K562 (cell line): ENCODE data around the gene SLC16A13. TPM values are rescaled to one million over a fixed set of nuclear protein-coding genes. Genes with fewer than 3 reads are reported as not detected.
A peak's percentile ranks its signal among the peaks of the same experiment; 100 is the strongest.

ENCODE experiments used
- CREB1 ChIP-seq, 2 experiments: sonication (generic) in 1 of 2; formaldehyde crosslinking in 1 of 2; IDR thresholded peaks; 2 replicates each; pipeline versions ENCODE4 v1.6.1 to v1.8.0; 2012 to 2022; ENCODE audit warnings: inconsistent platforms in 1 of 2, mild to moderate bottlenecking in 1 of 2, missing genetic modification reagents in 1 of 2, moderate library complexity in 1 of 2
- EP400 ChIP-seq: fragments of 450-650 bp; IDR thresholded peaks from 2 replicates; pipeline ENCODE4 v1.6.1; 2017; ENCODE audit warnings: antibody characterized with exemption, mild to moderate bottlenecking, moderate library complexity
- ETV6 ChIP-seq, 3 experiments: fragments of 150-350 bp in 1 of 3; sonication (generic) in 1 of 3; formaldehyde crosslinking in 1 of 3; IDR thresholded peaks; 2 replicates each; pipeline versions ENCODE4 v1.6.1 to v1.8.0; 2014 to 2022; ENCODE audit warnings: borderline replicate concordance in 2 of 3, low read depth in 2 of 3, antibody characterized with exemption in 1 of 3, low read length in 1 of 3, mild to moderate bottlenecking in 1 of 3, missing genetic modification reagents in 1 of 3
- FOXJ2 ChIP-seq: fragments of 200-800 bp; sonication (Bioruptor generic); IDR thresholded peaks from 2 replicates; pipeline ENCODE4 v1.6.1; 2016; ENCODE audit warnings: missing genetic modification characterization, missing compliant biosample characterization
- HCFC1 ChIP-seq: IDR thresholded peaks from 2 replicates; pipeline ENCODE4 v1.6.1; 2012; ENCODE audit warnings: low read depth, low read length, improper control_type of control experiment
- JUND ChIP-seq, 2 experiments: IDR thresholded peaks; 2 replicates in 1 of 2; 3 replicates in 1 of 2; pipeline ENCODE4 v1.6.1; 2011; ENCODE audit warnings: borderline replicate concordance in 2 of 2, low read depth in 2 of 2, low read length in 2 of 2, improper control_type of control experiment in 1 of 2, missing biosample characterization in 1 of 2, missing genetic modification characterization in 1 of 2, missing genetic modification reagents in 1 of 2
- MTA2 ChIP-seq: fragments of 450-650 bp; IDR thresholded peaks from 2 replicates; pipeline ENCODE4 v1.6.1; 2016; ENCODE audit warnings: low read depth
- NFXL1 ChIP-seq: fragments of 450-650 bp; formaldehyde crosslinking; IDR thresholded peaks from 2 replicates; pipeline ENCODE4 v1.4.0; 2021; ENCODE audit warnings: mild to moderate bottlenecking
- NR1H2 ChIP-seq: sonication (generic); formaldehyde crosslinking; IDR thresholded peaks from 2 replicates; pipeline ENCODE4 v1.4.0; 2020; ENCODE audit warnings: mild to moderate bottlenecking, missing genetic modification reagents
- NR2C1 ChIP-seq, 2 experiments: fragments of 450-650 bp; IDR thresholded peaks; 2 replicates each; pipeline ENCODE4 v1.6.1; 2017; ENCODE audit warnings: mild to moderate bottlenecking in 2 of 2, antibody characterized with exemption in 1 of 2, inconsistent platforms in 1 of 2, missing compliant biosample characterization in 1 of 2, missing genetic modification characterization in 1 of 2
- POLR2AphosphoS2 ChIP-seq: IDR thresholded peaks from 2 replicates; pipeline ENCODE4 v1.6.1; 2012; ENCODE audit warnings: low read length, improper control_type of control experiment
- POLR3G ChIP-seq: IDR thresholded peaks from 2 replicates; pipeline ENCODE4 v1.6.1; 2011; ENCODE audit not compliant: insufficient read length, insufficient replicate concordance; ENCODE audit errors: extremely low read depth
- RFX7 ChIP-seq: fragments of 250-450 bp; sonication (Bioruptor Pico); IDR thresholded peaks from 2 replicates; pipeline ENCODE4 v1.5.1; 2021; ENCODE audit warnings: mild to moderate bottlenecking
- SRSF3 ChIP-seq: fragments of 200-400 bp; formaldehyde crosslinking; IDR thresholded peaks from 2 replicates; pipeline ENCODE4 v1.6.1; 2016; ENCODE audit warnings: mild to moderate bottlenecking, low read length, moderate library complexity; ENCODE audit not compliant: insufficient read depth
- SUPT5H ChIP-seq: fragments of 450-650 bp; IDR thresholded peaks from 2 replicates; pipeline ENCODE4 v1.6.1; 2016
- U2AF1 ChIP-seq: fragments of 200-400 bp; formaldehyde crosslinking; optimal IDR thresholded peaks from 2 replicates; pipeline ENCODE3; 2017; ENCODE audit warnings: mild to moderate bottlenecking, low read depth, low read length, moderate library complexity
- ZBTB7A ChIP-seq: IDR thresholded peaks from 2 replicates; pipeline ENCODE4 v1.6.1; 2011; ENCODE audit warnings: low read depth, mild to moderate bottlenecking, low read length, moderate library complexity, borderline replicate concordance; ENCODE audit not compliant: control insufficient read depth
- polyA plus RNA-seq, 8 experiments: library from polyadenylated mRNA; depleted of rRNA in 4 of 8; stranded (reverse) in 5 of 8; unstranded in 3 of 8; fragments of >200 nt; fragmentation: Nextera tagmentation in 2 of 8; fragmentation: Illumina TruSeq in 1 of 8; extraction: Ambion mirVana in 2 of 8; extraction: Trizol in 1 of 8; gene quantifications; 2 replicates each; pipeline versions ENCODE4 v1.2.1 to v1.2.3, GENCODE V29; 2011 to 2014; ENCODE audit warnings: inconsistent platforms in 1 of 8, missing spikeins in 1 of 8
- total RNA-seq, 7 experiments: library from RNA; depleted of rRNA in 6 of 7; stranded (reverse); fragments of >200 nt in 6 of 7; fragmentation: Illumina TruSeq in 2 of 7; extraction: Trizol in 2 of 7; gene quantifications; 2 replicates each; pipeline versions ENCODE4 v1.2.1 to v1.2.3, GENCODE V29; 2011 to 2021; ENCODE audit warnings: low replicate concordance in 1 of 7
- TF ChIP-seq, protein P1 (sequence below): fragments of 250-450 bp; sonication (Bioruptor Pico); IDR thresholded peaks from 2 replicates; pipeline ENCODE4 v1.4.0; 2020
- TF ChIP-seq, protein P2 (sequence below), 2 experiments: IDR thresholded peaks; 2 replicates each; pipeline ENCODE4 v1.6.1; 2011; ENCODE audit warnings: borderline replicate concordance in 1 of 2, control low read depth in 1 of 2, low read depth in 1 of 2, low read length in 1 of 2, mild to moderate bottlenecking in 1 of 2, mixed read lengths in 1 of 2, moderate library complexity in 1 of 2; ENCODE audit not compliant: insufficient read depth in 1 of 2, insufficient read length in 1 of 2, poor library complexity in 1 of 2, severe bottlenecking in 1 of 2; ENCODE audit errors: extremely low read depth in 1 of 2
- TF ChIP-seq, protein P3 (sequence below): fragments of 450-650 bp; IDR thresholded peaks from 2 replicates; pipeline ENCODE4 v1.6.1; 2016
- TF ChIP-seq, protein P4 (sequence below): conservative IDR thresholded peaks from 2 replicates; pipeline ENCODE4 v1.6.1; 2011; ENCODE audit warnings: low read depth, mild to moderate bottlenecking, low read length; ENCODE audit not compliant: control insufficient read depth

Gene SLC16A13
- total and polyA plus RNA-seq, 9 of the 15 experiments (the other 6 are each of a cell fraction or from before 2014, with no cell fraction given): 0.04 to 5.6 (median 0.87) TPM

DNA sequence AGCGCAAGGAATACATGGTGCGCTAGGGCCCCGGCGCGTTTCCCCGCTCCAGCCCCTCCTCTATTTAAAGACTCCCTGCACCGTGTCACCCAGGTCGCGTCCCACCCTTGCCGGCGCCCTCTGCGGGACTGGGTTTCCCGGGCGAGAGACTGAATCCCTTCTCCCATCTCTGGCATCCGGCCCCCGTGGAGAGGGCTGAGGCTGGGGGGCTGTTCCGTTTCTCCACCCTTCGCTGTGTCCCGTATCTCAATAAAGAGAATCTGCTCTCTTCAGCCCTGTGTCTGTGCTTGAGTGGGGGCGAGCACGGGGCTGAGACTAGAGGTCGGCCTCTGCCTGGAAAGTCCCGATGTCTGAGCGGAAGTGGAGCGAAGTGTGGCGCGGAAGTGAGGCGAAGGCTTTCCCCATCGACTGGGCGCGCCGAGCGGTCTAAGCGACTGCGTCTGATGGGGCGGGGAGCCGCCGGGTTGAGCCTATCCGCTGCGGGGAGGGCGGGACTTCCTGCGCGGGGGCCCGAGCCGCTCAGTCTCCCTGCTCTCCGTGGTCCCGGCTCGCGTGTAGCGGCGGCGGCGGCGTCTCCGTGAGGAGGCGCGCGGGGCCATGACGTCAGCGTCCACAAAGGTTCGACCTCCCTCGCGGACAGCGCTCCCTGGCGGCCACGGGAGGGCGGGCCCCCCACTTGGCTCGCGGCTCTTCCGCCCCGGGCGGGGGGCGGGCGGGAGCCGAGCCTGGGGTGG, 21.4 kb upstream of the SLC16A13 start (continued):
- TF ChIP-seq ZBTB7A: peak; percentile 72; the same call in 1 of the 2 replicates
- no peak for TF ChIP-seq POLR3G
- peak in 1 of 2 experiments; percentile 61; a peak in 1 of 4 replicates for TF ChIP-seq ETV6 (IDR thresholded peaks at IDR 0.05; ENCODE audit: borderline replicate concordance in 1 of 2, low read depth in 2 of 2, low read length in 1 of 2)
- TF ChIP-seq ETV6 (CRISPR knock-in tag; IDR thresholded peaks at IDR 0.05; ENCODE audit: borderline replicate concordance): no peak
- peak; percentile 60; the same call in 1 of the 2 replicates for TF ChIP-seq FOXJ2 (tag)
- TF ChIP-seq, protein P1, sequence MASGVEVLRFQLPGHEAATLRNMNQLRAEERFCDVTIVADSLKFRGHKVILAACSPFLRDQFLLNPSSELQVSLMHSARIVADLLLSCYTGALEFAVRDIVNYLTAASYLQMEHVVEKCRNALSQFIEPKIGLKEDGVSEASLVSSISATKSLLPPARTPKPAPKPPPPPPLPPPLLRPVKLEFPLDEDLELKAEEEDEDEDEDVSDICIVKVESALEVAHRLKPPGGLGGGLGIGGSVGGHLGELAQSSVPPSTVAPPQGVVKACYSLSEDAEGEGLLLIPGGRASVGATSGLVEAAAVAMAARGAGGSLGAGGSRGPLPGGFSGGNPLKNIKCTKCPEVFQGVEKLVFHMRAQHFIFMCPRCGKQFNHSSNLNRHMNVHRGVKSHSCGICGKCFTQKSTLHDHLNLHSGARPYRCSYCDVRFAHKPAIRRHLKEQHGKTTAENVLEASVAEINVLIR: peak; percentile 76
- TF ChIP-seq NR2C1 (IDR thresholded peaks at IDR 0.05): no peak
- no peak for TF ChIP-seq NR2C1 (tag; IDR thresholded peaks at IDR 0.05)
- peak; percentile 75 for TF ChIP-seq MTA2
- TF ChIP-seq, protein P2, sequence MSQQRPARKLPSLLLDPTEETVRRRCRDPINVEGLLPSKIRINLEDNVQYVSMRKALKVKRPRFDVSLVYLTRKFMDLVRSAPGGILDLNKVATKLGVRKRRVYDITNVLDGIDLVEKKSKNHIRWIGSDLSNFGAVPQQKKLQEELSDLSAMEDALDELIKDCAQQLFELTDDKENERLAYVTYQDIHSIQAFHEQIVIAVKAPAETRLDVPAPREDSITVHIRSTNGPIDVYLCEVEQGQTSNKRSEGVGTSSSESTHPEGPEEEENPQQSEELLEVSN (IDR thresholded peaks at IDR 0.05; ENCODE audit: borderline replicate concordance in 1 of 2, extremely low read depth in 1 of 2, insufficient read depth in 1 of 2, insufficient read length in 1 of 2, low read depth in 1 of 2, low read length in 1 of 2, poor library complexity in 1 of 2, severe bottlenecking in 1 of 2): no peak
- TF ChIP-seq HCFC1: peak; percentile 67
- no peak for TF ChIP-seq SRSF3
- peak; percentile 90 for TF ChIP-seq JUND (IDR thresholded peaks at IDR 0.05; ENCODE audit: borderline replicate concordance, low read depth, low read length)
- peak; percentile 77; the same call in 1 of the 3 replicates for TF ChIP-seq JUND (tag; IDR thresholded peaks at IDR 0.05; ENCODE audit: borderline replicate concordance, low read depth, low read length)
- TF ChIP-seq, protein P3, sequence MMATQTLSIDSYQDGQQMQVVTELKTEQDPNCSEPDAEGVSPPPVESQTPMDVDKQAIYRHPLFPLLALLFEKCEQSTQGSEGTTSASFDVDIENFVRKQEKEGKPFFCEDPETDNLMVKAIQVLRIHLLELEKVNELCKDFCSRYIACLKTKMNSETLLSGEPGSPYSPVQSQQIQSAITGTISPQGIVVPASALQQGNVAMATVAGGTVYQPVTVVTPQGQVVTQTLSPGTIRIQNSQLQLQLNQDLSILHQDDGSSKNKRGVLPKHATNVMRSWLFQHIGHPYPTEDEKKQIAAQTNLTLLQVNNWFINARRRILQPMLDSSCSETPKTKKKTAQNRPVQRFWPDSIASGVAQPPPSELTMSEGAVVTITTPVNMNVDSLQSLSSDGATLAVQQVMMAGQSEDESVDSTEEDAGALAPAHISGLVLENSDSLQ: 0 out of 2 replicates have a peak, but pooled peaks have one; percentile 42
- TF ChIP-seq U2AF1: no peak
- TF ChIP-seq NFXL1 (CRISPR knock-in tag): no peak
- TF ChIP-seq POLR2AphosphoS2: peak; percentile 96; the same call in 1 of the 2 replicates
- TF ChIP-seq, protein P4, sequence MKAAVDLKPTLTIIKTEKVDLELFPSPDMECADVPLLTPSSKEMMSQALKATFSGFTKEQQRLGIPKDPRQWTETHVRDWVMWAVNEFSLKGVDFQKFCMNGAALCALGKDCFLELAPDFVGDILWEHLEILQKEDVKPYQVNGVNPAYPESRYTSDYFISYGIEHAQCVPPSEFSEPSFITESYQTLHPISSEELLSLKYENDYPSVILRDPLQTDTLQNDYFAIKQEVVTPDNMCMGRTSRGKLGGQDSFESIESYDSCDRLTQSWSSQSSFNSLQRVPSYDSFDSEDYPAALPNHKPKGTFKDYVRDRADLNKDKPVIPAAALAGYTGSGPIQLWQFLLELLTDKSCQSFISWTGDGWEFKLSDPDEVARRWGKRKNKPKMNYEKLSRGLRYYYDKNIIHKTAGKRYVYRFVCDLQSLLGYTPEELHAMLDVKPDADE: 0 out of 2 replicates have a peak, but pooled peaks have one; percentile 36
- TF ChIP-seq EP400: peak; percentile 54; the same call in 1 of the 2 replicates
- TF ChIP-seq CREB1 (IDR thresholded peaks at IDR 0.05): peak; percentile 90
- peak; percentile 91 for TF ChIP-seq CREB1 (CRISPR knock-in tag; IDR thresholded peaks at IDR 0.05)
- peak; percentile 88 for TF ChIP-seq SUPT5H
- TF ChIP-seq NR1H2 (CRISPR knock-in tag): no peak
- TF ChIP-seq RFX7 (CRISPR knock-in tag): no peak
